Hematopoietic multipotent progenitor cell (in vitro differentiated cells): ENCODE results near the gene TOM1. TPM values are rescaled to one million over a fixed set of nuclear protein-coding genes. Genes with fewer than 3 reads are reported as not detected.
"Not testable (repeated sequence)": the region's sequence is repeated elsewhere in the genome, so short reads cannot be mapped to it uniquely, and the experiment has no call there.

Source experiments
- DNase-seq, 3 donors: peaks; one replicate each; pipeline ENCODE4 v3.0.0-alpha.2; 2011 to 2015; ENCODE audit warnings: low read depth in 2 of 3, low spot score in 2 of 3
- total RNA-seq: library from RNA; depleted of rRNA; stranded (reverse); fragments of >200 nt; gene quantifications from one replicate; pipeline ENCODE4 v1.2.3, GENCODE V29; 2012

TOM1 gene
- total RNA-seq, 1 donor, result 53.3 TPM

DNA sequence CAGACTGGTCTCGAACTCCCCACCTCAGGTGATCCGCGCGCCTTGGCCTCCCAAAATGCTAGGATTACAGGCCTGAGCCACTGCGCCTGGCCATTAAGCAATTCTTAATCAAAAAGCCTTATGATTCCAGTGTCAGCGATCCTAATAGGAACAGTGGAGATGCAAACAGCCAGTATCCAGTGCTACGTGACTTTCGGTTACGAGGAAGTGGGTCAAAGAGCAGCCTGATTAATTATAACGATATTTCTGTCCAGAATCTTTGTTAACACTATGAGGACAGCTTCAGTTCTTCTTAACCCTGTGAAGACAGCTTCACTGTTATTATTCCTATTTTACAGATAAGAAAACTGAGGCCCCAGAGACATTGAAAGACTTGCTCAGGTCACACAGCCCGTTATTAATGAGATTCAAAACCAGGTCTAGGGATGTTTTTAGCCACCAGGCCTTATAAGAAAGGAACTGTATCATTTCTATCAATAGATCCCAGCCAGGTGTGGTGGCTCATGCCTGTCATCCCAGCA lies 63.9 kb downstream of the TOM1 start:
- no peak for DNase-seq

DNA sequence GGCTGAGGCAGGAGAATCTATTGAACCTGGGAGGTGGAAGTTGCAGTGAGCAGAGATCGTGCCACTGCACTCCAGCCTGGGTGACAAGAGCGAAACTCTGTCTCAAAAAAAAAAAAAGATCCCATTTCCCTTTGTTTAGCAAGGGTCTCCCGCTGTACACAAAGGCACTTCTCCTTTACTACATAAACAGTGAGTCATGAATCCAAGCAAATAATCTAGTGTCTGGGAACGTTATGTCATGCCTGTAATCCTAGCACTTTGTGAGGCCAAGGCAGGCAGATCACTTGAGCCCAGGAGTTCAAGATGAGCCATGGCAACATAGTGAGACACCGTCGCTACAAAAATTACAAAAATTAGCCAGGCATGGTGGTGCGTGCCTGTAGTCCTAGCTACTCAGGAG lies 64.5 kb downstream of the TOM1 start:
- DNase-seq, result not testable (repeated sequence)

- peak in 2 of 3 donors; percentile 68 to 76 for DNase-seq
These were observed 67.7 kb downstream of the TOM1 start for GRCh38 chr22:35367331-35367886.

- DNase-seq, result no peak
These were observed 68.7 kb downstream of the TOM1 start for GRCh38 chr22:35368386-35368785.

DNA sequence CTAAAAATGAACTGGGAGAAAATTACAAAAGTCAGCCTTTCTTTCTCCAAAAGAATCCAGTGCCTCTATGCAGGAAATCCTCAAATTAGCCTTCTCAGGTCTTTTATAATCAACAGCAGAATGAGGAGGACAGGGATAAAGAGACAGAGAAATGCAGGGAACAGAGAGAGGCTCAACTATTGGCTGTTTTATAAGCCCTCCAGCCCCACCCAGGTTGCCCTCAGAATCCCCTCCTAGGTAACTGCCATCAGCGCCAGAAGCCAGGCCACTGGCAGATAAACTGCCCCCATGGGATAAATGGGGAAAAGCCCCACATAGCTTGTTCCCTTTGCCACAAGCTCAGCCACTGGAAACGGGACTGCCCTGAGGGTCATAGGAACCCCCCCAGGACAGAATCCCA lies 70.3 kb downstream of the TOM1 start:
- DNase-seq, result no peak

DNA sequence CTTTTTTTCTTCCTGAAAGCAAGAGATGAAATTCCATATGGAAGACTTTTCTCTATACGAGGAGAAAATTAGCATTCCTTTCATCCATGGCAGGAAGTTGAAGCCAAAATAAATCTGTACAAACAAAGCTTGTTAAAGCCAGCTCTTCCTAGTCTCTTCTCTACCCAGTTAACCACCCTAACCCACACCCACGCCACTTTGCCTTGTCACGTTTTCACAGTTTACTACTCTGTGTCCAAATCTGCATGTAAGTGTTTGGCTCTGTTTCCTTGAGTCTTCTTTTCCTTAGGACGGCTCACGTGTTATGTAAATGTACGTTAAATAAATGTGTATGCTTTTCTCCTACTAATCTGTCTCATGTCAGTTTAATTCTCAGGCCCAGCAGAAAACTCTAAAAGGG lies 74.1 kb downstream of the TOM1 start:
- DNase-seq, result no peak

GRCh38 chr22:35375031-35375430 lies 75.3 kb downstream of the TOM1 start:
- DNase-seq, result no peak

GRCh38 chr22:35375526-35375925 lies 75.8 kb downstream of the TOM1 start:
- DNase-seq, result no peak

DNA sequence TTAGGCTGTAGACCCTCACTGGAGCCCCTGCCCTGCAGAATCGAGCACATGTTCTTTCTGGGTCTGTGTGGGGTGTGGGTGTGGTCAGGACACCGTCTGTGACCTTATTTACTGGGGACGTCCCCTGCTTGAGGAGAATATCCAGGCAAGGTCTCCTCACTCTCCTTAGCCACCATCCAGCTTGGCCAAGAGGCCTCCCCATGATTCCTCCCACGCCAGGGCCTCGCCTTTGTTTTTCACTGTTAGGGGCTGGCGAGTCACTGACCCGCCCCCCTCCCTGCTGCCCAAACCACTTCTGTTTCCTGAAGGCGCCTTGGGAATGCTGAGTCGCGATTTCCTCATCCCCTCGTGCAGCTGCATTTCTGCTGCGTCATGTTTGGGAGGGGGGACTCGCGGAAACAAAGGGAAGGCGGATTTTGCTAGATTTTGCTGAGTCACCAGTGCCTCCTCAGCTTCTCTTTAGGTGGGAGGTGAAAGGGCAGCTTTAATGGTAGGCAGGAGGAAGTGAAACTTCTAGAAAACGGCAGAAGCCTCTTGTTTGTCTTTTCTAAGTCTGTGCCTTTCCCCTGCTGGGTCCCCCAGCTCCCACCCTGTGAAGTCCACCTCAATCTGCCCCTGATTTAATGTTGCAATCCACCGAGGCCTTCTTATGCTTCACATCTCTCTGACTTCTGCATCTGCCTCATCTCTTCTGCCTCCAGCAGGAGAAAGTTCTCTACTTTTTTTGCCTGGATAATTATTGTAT lies 77.2 kb downstream of the TOM1 start:
- peak in 2 of 3 donors; percentile 95 to 97 for DNase-seq

GRCh38 chr22:35377735-35378134 lies 78.0 kb downstream of the TOM1 start:
- DNase-seq, result no peak

DNA sequence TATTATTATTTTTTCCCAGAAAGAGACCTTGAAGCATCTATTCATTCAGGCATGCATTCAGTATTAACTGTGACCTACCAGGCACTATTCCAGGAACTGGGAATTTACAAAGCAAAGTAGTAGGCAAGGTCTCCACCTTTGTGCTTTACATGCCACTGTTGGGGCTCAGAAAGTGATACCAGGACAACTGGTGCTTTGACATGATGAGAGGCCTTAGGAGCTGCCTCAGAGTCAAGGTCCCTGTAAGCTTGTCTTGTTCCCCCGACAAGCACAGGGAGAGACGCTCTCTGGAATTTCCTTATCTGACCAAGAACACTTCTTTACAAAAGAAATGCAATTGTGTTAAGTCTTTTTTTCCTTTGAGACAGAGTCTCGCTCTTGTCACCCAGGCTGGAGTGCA lies 78.9 kb downstream of the TOM1 start:
- DNase-seq, result no peak

DNA sequence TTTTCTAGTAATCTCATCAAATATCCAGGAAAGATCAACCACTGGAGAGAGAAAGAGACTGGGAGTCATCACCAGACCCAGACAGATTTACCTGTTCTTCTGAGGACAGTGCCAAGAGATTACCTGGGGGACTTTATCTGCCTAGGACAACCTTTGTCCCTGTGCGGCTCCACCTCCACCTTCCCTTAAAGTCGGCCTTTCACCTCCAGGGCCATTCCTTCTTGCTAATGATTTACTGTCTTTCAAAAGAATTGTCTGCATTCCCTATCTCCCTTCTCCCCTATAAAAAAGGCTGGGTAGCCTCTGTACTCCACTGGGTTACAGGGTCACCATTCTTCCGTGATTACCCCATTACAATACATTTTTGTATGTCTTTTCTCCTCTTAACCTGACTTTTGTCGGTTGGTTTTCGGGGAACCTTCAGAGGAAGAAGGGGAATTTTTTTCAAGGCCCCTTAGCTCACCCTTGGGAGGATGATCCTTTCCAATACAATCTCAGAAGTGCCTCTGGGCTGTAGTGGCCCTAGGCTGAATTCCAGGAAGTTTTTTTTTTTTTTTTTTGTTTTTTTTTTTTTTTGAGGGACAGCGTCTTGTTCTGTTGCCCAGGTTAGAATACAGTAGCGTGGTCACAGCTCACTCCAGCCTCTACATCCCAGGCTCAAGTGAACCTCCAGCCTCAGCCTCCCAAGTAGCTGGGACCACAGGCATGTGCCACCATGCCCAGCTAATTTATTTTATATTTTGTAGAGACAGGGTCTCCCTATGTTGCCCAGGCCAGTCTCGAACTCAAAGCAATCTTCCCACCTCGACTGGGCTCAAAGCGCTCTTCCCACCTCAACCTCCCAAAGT lies 79.7 kb downstream of the TOM1 start:
- DNase-seq, result no peak

- DNase-seq, result no peak
These were observed 80.3 kb downstream of the TOM1 start for GRCh38 chr22:35380013-35380412.

DNA sequence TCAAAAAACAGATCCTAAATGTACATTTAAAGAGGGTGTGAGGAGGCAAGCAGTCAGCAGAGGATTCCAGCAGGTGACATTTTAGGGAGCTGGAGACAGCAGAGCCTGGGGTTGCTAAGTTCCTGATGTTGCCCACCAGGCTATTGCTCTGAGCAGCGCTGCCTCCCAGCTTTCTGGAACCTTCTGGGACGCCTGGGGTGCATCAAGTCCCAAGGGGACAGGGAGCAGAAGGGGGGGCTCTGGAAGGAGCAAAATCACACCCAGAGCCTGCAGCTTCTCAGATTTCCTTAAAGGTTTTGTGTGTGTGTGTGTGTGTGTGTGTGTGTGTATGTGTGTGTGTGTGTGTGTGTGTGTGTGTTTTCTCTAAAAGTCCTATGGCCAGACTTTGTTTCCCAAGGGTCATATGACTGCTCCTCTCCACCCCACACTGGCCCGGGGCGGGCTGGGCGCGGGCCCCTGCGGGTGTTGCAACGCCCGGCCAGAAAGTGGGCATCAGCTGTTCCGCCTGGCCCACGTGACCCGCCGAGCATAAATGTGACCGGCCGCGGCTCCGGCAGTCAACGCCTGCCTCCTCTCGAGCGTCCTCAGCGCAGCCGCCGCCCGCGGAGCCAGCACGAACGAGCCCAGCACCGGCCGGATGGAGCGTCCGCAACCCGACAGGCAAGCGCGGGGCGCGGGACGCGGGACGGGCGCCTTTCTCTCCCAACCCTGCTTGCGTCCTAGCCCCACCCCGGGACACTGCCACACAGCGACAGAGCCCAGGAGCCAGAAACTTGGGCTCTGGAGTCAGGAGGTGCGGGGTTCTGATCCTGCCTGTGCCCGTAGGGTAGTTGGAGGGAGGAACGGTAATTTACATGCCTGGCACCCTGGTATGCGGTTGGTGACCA lies 81.1 kb downstream of the TOM1 start, which contains the start of gene HMOX1:
Gene HMOX1 (plus strand): TSS at position 560 of the 887 bp plus-strand sequence. CDS start 78 bp downstream, at position 638.
- DNase-seq, result peak in 2 of 3 donors; percentile 65

- no peak for DNase-seq
These were observed 81.8 kb downstream of the TOM1 start for GRCh38 chr22:35381424-35382009.

DNA sequence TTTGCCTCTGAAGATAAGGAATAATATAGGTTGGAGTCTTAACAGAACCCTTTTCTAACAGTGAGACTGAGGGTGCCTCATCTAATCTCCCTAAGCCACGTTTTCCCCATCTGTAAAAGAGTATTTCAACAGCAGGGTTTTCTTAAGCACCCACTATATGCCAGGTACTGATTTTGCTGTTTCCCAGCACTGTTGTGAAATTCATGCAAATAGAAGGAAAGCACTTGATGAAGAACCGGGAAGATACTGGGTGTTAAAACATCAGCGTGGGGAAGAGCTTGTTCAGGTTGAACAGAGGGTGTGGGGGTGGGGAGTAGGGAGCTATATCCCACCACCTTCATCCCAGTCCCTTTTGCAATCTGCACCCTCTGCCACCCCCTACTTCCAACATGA lies 84.0 kb downstream of the TOM1 start:
- no peak for DNase-seq

- no peak for DNase-seq
These were observed 84.8 kb downstream of the TOM1 start for GRCh38 chr22:35384527-35384926.

- DNase-seq, result no peak
These were observed 85.4 kb downstream of the TOM1 start for GRCh38 chr22:35384975-35385588.

- no peak for DNase-seq
These were observed 87.1 kb downstream of the TOM1 start for GRCh38 chr22:35386670-35387288.
